ENCODE data around the gene TXK.

Gene TXK

DNA sequence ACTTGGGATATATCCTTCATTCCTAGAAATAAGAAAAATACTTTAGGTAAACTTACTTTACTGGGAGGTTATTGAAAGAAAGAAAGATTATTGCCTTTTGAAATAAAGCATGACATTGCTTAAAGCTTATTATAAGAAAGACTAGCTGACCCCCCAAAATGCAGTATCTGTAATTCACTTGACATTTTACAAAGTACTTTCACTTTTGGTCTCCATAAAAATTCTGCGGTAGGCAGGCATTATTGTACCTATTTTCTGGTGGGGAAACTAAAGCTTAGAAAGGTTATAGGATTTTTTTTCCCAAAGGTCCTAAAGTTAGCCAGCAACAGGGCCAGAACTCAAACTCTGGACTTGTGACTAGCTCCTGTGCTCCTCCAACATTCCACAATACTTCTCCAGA, 29.7 kb upstream of the TXK start:
- TF ChIP-seq, protein P1, sequence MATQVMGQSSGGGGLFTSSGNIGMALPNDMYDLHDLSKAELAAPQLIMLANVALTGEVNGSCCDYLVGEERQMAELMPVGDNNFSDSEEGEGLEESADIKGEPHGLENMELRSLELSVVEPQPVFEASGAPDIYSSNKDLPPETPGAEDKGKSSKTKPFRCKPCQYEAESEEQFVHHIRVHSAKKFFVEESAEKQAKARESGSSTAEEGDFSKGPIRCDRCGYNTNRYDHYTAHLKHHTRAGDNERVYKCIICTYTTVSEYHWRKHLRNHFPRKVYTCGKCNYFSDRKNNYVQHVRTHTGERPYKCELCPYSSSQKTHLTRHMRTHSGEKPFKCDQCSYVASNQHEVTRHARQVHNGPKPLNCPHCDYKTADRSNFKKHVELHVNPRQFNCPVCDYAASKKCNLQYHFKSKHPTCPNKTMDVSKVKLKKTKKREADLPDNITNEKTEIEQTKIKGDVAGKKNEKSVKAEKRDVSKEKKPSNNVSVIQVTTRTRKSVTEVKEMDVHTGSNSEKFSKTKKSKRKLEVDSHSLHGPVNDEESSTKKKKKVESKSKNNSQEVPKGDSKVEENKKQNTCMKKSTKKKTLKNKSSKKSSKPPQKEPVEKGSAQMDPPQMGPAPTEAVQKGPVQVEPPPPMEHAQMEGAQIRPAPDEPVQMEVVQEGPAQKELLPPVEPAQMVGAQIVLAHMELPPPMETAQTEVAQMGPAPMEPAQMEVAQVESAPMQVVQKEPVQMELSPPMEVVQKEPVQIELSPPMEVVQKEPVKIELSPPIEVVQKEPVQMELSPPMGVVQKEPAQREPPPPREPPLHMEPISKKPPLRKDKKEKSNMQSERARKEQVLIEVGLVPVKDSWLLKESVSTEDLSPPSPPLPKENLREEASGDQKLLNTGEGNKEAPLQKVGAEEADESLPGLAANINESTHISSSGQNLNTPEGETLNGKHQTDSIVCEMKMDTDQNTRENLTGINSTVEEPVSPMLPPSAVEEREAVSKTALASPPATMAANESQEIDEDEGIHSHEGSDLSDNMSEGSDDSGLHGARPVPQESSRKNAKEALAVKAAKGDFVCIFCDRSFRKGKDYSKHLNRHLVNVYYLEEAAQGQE (IDR thresholded peaks at IDR 0.05; ENCODE audit: insufficient read depth in 1 of 2, low read depth in 2 of 2, low read length in 2 of 2): no peak
- no peak for TF ChIP-seq POLR2AphosphoS5 (IDR thresholded peaks at IDR 0.05; ENCODE audit: low read depth, low read length)
- TF ChIP-seq TAF1 (IDR thresholded peaks at IDR 0.05; ENCODE audit: borderline replicate concordance, insufficient read depth, low read length): no peak
- TF ChIP-seq SIN3A (IDR thresholded peaks at IDR 0.05; ENCODE audit: borderline replicate concordance, insufficient read depth, low read length): no peak
- TF ChIP-seq FOXP2 (optimal IDR thresholded peaks at IDR 0.05; ENCODE audit: borderline replicate concordance, extremely low read depth, extremely low read length, insufficient read depth): no peak

DNA sequence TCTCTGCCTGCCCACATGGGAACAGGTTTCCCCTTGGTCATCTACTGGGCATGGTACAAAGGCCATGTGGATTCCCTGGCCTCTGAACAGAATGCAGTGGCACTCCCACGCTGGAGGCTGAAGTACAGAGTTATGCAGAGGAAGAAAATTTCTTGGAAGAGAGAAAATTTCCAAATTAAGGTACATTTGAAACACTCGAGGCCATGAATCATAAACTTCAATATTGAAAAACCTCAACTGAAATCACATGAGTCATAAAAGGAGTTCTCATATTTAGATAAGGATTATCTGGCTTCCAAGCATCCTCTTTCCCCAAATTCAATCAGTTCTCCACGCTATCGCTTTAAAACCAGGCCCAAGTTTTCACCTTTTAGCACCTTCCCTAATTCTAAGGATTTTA, 28.1 kb upstream of the TXK start:
- TF ChIP-seq, protein P1 (IDR thresholded peaks at IDR 0.05; ENCODE audit: insufficient read depth in 1 of 2, low read depth in 2 of 2, low read length in 2 of 2): no peak
- TF ChIP-seq SIN3A (IDR thresholded peaks at IDR 0.05; ENCODE audit: borderline replicate concordance, insufficient read depth, low read length) (no peak), FOXP2 (optimal IDR thresholded peaks at IDR 0.05; ENCODE audit: borderline replicate concordance, extremely low read depth, extremely low read length, insufficient read depth) (no peak), TAF1 (IDR thresholded peaks at IDR 0.05; ENCODE audit: borderline replicate concordance, insufficient read depth, low read length) (no peak), POLR2AphosphoS5 (IDR thresholded peaks at IDR 0.05; ENCODE audit: low read depth, low read length) (no peak)

DNA sequence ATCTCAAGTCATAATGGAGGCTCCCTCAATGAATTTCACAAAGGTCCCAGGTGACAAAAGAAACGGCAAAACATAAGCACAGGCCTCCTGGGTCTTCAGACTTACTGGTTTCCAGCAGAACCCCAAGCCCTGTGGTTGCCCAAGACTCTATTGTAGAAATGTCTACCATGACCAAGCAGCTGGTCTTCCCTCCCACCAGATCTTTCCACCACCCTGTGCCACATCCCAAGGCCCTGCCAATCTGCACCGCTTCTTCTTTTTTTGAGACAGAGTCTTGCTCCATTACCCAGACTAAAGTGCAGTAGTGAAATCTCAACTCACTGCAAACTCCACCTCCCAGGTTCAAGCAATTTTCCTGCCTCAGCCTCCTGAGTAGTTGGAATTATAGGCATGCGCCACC, 23.2 kb upstream of the TXK start:
- TF ChIP-seq TAF1 (IDR thresholded peaks at IDR 0.05; ENCODE audit: borderline replicate concordance, insufficient read depth, low read length): no peak
- TF ChIP-seq FOXP2 (optimal IDR thresholded peaks at IDR 0.05; ENCODE audit: borderline replicate concordance, extremely low read depth, extremely low read length, insufficient read depth): no peak

DNA sequence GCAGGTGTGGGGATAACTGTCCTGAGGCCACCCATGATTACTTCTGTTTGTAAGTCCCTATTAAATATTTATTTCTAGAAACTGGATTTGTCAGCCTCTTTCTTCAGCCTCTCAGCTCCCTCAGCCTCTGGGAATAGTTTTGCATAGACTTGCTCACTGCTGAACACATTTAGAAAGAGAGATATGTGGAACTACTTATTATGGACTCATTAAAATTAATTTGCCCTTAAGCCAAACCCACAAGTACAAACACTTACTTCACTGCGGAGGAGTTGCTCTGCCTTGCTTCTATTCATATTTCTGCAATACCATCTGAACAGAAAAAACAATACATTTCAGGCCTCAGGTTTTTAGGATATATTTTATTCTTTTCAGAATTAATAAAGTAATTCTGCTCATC, 22.4 kb upstream of the TXK start:
- TF ChIP-seq POLR2AphosphoS5 (IDR thresholded peaks at IDR 0.05; ENCODE audit: low read depth, low read length) (no peak), TAF1 (IDR thresholded peaks at IDR 0.05; ENCODE audit: borderline replicate concordance, insufficient read depth, low read length) (no peak), FOXP2 (optimal IDR thresholded peaks at IDR 0.05; ENCODE audit: borderline replicate concordance, extremely low read depth, extremely low read length, insufficient read depth) (no peak), SIN3A (IDR thresholded peaks at IDR 0.05; ENCODE audit: borderline replicate concordance, insufficient read depth, low read length) (no peak)
- TF ChIP-seq, protein P1 (IDR thresholded peaks at IDR 0.05; ENCODE audit: insufficient read depth in 1 of 2, low read depth in 2 of 2, low read length in 2 of 2): no peak

DNA sequence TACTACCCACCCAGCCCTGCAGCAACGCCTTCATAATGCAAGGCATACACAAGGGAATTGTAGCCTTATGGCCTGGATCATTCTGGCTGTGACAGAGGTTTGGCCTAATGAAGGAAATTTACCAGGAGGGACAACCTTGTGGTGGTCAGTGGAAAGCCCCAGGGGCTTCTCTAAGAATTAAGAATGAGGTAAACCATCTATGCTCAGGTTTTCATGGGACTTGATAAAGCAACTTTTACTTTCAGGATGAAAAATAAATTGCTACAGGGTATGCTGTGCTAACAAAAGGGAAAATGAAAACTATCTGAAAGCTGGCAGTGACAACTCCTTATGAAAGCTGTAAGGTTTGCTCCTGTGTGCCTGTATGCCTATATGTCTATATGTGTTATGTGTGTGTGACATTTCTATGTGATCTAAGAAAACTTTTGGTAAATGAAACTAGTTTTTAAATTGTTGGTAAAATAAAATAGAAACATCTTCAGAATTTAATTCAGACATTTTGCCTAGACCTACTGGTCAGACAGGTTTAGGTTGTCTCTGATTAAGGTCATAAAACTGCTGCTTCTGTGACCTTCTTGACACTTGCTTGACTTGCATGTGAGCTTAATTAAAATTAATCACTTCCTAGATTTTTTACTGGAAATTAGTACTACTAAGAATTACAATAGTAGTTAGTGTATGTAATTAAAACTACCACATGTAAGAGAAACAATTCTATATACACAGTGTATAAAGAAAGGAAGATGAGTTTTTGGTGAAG, 19.9 kb upstream of the TXK start:
- TF ChIP-seq TAF1 (IDR thresholded peaks at IDR 0.05; ENCODE audit: borderline replicate concordance, insufficient read depth, low read length): no peak
- TF ChIP-seq POLR2AphosphoS5 (IDR thresholded peaks at IDR 0.05; ENCODE audit: low read depth, low read length): no peak
- no peak for TF ChIP-seq FOXP2 (optimal IDR thresholded peaks at IDR 0.05; ENCODE audit: borderline replicate concordance, extremely low read depth, extremely low read length, insufficient read depth)

DNA sequence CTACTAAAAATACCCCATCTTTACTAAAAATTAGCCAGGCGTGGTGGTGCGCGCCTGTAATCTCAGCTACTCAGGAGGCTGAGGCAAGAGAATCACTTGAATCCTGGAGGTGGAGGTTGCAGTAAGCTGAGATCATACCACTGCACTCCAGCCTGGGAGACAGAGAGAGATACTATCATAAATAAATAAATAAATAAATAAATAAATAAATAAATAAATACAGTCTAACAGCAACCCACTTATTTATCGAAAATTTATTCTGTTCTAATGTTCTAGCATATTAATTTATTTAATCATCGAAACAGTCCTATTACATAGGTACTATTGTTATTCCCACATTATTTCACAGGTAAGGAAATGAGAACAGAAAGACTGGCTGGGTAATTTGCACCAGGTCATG, 18.2 kb upstream of the TXK start:
- TF ChIP-seq SIN3A (IDR thresholded peaks at IDR 0.05; ENCODE audit: borderline replicate concordance, insufficient read depth, low read length): no peak
- TF ChIP-seq FOXP2 (optimal IDR thresholded peaks at IDR 0.05; ENCODE audit: borderline replicate concordance, extremely low read depth, extremely low read length, insufficient read depth): no peak
- no peak for TF ChIP-seq TAF1 (IDR thresholded peaks at IDR 0.05; ENCODE audit: borderline replicate concordance, insufficient read depth, low read length)
- no peak for TF ChIP-seq POLR2AphosphoS5 (IDR thresholded peaks at IDR 0.05; ENCODE audit: low read depth, low read length)
- TF ChIP-seq, protein P1 (IDR thresholded peaks at IDR 0.05; ENCODE audit: insufficient read depth in 1 of 2, low read depth in 2 of 2, low read length in 2 of 2): no peak

All from PFSK-1 (cell line).